PC-3 (cell line): ENCODE data around the gene ZNF423. TPM values are rescaled to one million over a fixed set of nuclear protein-coding genes. Genes with fewer than 3 reads are reported as not detected.

ENCODE experiments used
- ATAC-seq: fragments of 200-7000 bp; cut with Tn5 transposase; 2 replicates; pipeline ENCODE4 v1.9.1; 2020; ENCODE audit warnings: mild to moderate bottlenecking, moderate library complexity
- BruUV-seq: library from RNA; stranded (reverse); fragments of 400-500 nt; replicated peaks from 2 replicates; lab custom pipeline; 2021; lab: Mats Ljungman, UMichigan
- CTCF ChIA-PET: fragments of 300-600 bp; sonication (Branson Sonifier 250); formaldehyde crosslinking; loops from one replicate; lab custom pipeline; 2022; ENCODE audit warnings: antibody characterized with exemption; lab: Charles Lee
- POLR2A ChIA-PET: fragments of 300-600 bp; sonication (Branson Sonifier 250); formaldehyde crosslinking; loops from one replicate; lab custom pipeline; 2022; ENCODE audit warnings: antibody characterized with exemption; ENCODE audit not compliant: unreplicated experiment; lab: Charles Lee
- DNase-seq: peaks from one replicate; pipeline ENCODE4 v3.0.0-alpha.2; 2015
- H2AFZ ChIP-seq: fragments of 300-600 bp; sonication (generic); 2 replicates; pipeline ENCODE4 v1.6.0; 2016; ENCODE audit warnings: antibody characterized with exemption, low read length
- H3F3A ChIP-seq: fragments of 300-600 bp; sonication (generic); one replicate; pipeline ENCODE4 v1.6.0; 2017; ENCODE audit warnings: antibody characterized with exemption, low read length, control low read depth, mild to moderate bottlenecking; ENCODE audit not compliant: unreplicated experiment
- H3K27ac ChIP-seq: fragments of 300-600 bp; sonication (generic); 2 replicates; pipeline ENCODE4 v1.5.1; 2016; ENCODE audit warnings: mild to moderate bottlenecking, low read length
- H3K27me3 ChIP-seq: fragments of 300-600 bp; sonication (generic); 2 replicates; pipeline ENCODE4 v1.6.1; 2016; ENCODE audit warnings: low read length, mixed read lengths
- H3K36me3 ChIP-seq: fragments of 300-600 bp; sonication (generic); 2 replicates; pipeline ENCODE4 v1.6.1; 2016; ENCODE audit warnings: low read depth, mixed run types, low read length, mixed read lengths
- H3K4me1 ChIP-seq: fragments of 300-600 bp; sonication (generic); 2 replicates; pipeline ENCODE4 v1.5.1; 2016; ENCODE audit warnings: low read length; ENCODE audit not compliant: insufficient read depth
- H3K4me2 ChIP-seq: fragments of 300-600 bp; sonication (generic); 2 replicates; pipeline ENCODE4 v1.6.0; 2016; ENCODE audit warnings: low read length
- H3K4me3 ChIP-seq: fragments of 300-600 bp; sonication (generic); 2 replicates; pipeline ENCODE4 v1.5.1; 2016; ENCODE audit warnings: mild to moderate bottlenecking, low read length, mixed read lengths
- H3K79me2 ChIP-seq: fragments of 300-600 bp; sonication (generic); 2 replicates; pipeline ENCODE4 v1.6.1; 2017; ENCODE audit warnings: low read length, mixed read lengths
- H3K9ac ChIP-seq: fragments of 300-600 bp; sonication (generic); 2 replicates; pipeline ENCODE4 v1.6.0; 2016; ENCODE audit warnings: mild to moderate bottlenecking, low read length
- H3K9me2 ChIP-seq: fragments of 300-600 bp; sonication (generic); replicated peaks from 2 replicates; pipeline ENCODE4 v1.6.1; 2016; ENCODE audit warnings: mixed run types, low read length, mixed read lengths
- H3K9me3 ChIP-seq: fragments of 300-600 bp; sonication (generic); 2 replicates; pipeline ENCODE4 v1.6.1; 2016; ENCODE audit warnings: low read length, mixed read lengths
- H4K20me1 ChIP-seq: fragments of 300-600 bp; sonication (generic); 2 replicates; pipeline ENCODE4 v1.6.1; 2016; ENCODE audit warnings: low read length, mixed read lengths
- CTCF ChIP-seq: fragments of 300-600 bp; sonication (generic); conservative IDR thresholded peaks from 2 replicates; pipeline ENCODE4 v1.5.1; 2017; ENCODE audit warnings: antibody characterized with exemption, low read depth, mild to moderate bottlenecking, low read length
- EZH2 ChIP-seq: fragments of 300-600 bp; sonication (generic); IDR thresholded peaks from one replicate; pipeline ENCODE4 v1.6.1; 2017; ENCODE audit warnings: antibody characterized with exemption, mild to moderate bottlenecking, low read length; ENCODE audit not compliant: unreplicated experiment
- EZH2phosphoT487 ChIP-seq: fragments of 300-600 bp; sonication (generic); IDR thresholded peaks from 2 replicates; pipeline ENCODE4 v1.6.1; 2018; ENCODE audit warnings: mild to moderate bottlenecking, antibody characterized with exemption, low read length, borderline replicate concordance
- intact Hi-C: fragments of 100-400 bp; cut with micrococcal nuclease; formaldehyde crosslinking; loops from 2 replicates; pipeline ENCODE4 v1.9.0; 2023
- total RNA-seq: library from RNA; depleted of rRNA; stranded (reverse); fragments of >200 nt; gene quantifications from 2 replicates; pipeline ENCODE4 v1.2.3, GENCODE V29; 2014

The ZNF423 gene
- total RNA-seq, 1 experiment from 2014 or later, result not detected

DNA sequence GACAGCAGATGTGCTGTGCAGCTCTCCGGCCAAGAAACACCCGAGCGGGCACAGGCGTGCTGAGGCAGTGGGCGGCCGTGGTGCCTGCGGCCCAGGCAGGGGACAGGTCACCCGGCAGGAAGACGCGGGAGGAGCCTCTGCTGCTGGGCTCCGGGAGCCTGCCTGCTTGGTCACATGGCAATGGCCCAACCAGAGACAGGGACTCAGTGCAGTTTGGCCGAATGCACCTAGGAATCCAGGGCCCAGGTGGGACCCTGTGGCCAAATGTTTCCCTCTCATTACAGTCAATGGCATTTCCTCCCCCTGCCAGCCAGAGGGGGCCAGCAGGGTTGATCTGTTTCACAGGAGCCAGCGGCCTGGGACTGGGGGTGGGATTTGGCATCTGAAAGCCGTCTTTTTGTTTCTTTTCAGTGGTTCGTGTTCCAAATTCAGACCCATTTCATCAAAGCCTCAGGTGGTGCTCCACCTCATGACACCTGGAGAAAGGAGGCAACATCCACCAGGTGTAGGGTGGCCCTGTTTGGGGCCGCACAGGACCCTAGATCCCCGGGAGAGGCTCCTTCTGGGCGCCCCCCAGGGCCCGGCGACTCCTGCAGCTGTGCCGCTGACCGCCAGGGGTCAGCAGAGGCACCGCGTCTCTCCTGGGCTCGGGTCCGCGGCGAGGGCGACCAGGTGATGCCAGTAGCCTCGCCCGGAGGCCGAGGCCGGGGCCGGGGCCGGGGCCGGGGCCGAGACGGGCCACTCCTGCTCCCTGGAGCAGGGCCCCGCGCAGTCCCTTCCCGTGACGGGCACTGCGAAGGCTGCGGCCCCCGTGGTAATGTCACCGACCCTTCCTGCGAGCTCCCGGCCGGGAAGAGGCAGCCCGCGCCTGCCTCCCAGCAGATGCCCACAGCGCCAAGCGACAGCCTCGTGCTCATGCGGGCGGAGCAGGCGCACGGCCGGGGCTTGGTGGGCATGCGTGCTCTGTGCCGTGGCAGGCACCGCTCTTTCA is 363.8 kb downstream of the ZNF423 start:
- H3K27me3 ChIP-seq, result 0 out of 2 replicates have a peak, but pooled peaks cover 6% of the 10 kb centered on the region
- no peaks in the 10 kb centered on the region for H3K36me3 ChIP-seq
- no peak overlapping the region for H3K9ac ChIP-seq
- no peaks in the 10 kb centered on the region for H3K9me2 ChIP-seq
- peak; percentile 48; the same call in 1 of the 2 replicates for ATAC-seq
- peak overlapping the region; percentile 68 for H3K4me2 ChIP-seq
- H3K9me3 ChIP-seq, result no peaks in the 10 kb centered on the region
- peak overlapping the region; percentile 76 for H2AFZ ChIP-seq
- no peaks in the 10 kb centered on the region for H3K4me1 ChIP-seq
- ChIA-PET POLR2A (no interaction called here), CTCF (interaction anchor here (0.6 kb wide), 1 partner anchor 147 kb away, joined by 6 read pairs; no protein-coding TSS in a partner anchor)
- H3K79me2 ChIP-seq, result no peaks in the 10 kb centered on the region
- peak overlapping the region; percentile 49 for H3K4me3 ChIP-seq
- peak; percentile 20 for DNase-seq
- no TSS peak for BruUV-seq
- H4K20me1 ChIP-seq, result no peaks in the 10 kb centered on the region
- intact Hi-C loops, result no loop called here
- H3F3A ChIP-seq, result no peaks in the 10 kb centered on the region
- no peak for TF ChIP-seq EZH2phosphoT487
- TF ChIP-seq CTCF, result peak; percentile 70
- no peak for TF ChIP-seq EZH2
- H3K27ac ChIP-seq, result no peak overlapping the region

GRCh38 chr16:49491106-49491670 is 364.7 kb downstream of the ZNF423 start:
- H3K4me3 ChIP-seq, result no peak overlapping the region
- ChIA-PET CTCF (no interaction called here), POLR2A (no interaction called here)
- no peak overlapping the region for H3K9ac ChIP-seq
- H3K27me3 ChIP-seq, result 0 out of 2 replicates have a peak, but pooled peaks cover 6% of the 10 kb centered on the region
- H3K9me3 ChIP-seq, result no peaks in the 10 kb centered on the region
- no peaks in the 10 kb centered on the region for H3K9me2 ChIP-seq
- TF ChIP-seq CTCF (no peak), EZH2phosphoT487 (no peak), EZH2 (no peak)
- no TSS peak for BruUV-seq
- no peak overlapping the region for H2AFZ ChIP-seq
- H4K20me1 ChIP-seq, result no peaks in the 10 kb centered on the region
- H3K27ac ChIP-seq, result no peak overlapping the region
- H3F3A ChIP-seq, result no peaks in the 10 kb centered on the region
- no peaks in the 10 kb centered on the region for H3K4me1 ChIP-seq
- no peak for ATAC-seq
- DNase-seq, result no peak
- no peaks in the 10 kb centered on the region for H3K79me2 ChIP-seq
- no peaks in the 10 kb centered on the region for H3K36me3 ChIP-seq
- intact Hi-C loops, result no loop called here
- H3K4me2 ChIP-seq, result 0 out of 2 replicates have a peak overlapping the region, but pooled peaks have one; percentile 68
